ENCODE results near the gene XRRA1.
A peak's percentile ranks its signal among the peaks of the same experiment; 100 is the strongest.
"Not testable (repeated sequence)": the region's sequence is repeated elsewhere in the genome, so short reads cannot be mapped to it uniquely, and the experiment has no call there.

XRRA1 gene

DNA sequence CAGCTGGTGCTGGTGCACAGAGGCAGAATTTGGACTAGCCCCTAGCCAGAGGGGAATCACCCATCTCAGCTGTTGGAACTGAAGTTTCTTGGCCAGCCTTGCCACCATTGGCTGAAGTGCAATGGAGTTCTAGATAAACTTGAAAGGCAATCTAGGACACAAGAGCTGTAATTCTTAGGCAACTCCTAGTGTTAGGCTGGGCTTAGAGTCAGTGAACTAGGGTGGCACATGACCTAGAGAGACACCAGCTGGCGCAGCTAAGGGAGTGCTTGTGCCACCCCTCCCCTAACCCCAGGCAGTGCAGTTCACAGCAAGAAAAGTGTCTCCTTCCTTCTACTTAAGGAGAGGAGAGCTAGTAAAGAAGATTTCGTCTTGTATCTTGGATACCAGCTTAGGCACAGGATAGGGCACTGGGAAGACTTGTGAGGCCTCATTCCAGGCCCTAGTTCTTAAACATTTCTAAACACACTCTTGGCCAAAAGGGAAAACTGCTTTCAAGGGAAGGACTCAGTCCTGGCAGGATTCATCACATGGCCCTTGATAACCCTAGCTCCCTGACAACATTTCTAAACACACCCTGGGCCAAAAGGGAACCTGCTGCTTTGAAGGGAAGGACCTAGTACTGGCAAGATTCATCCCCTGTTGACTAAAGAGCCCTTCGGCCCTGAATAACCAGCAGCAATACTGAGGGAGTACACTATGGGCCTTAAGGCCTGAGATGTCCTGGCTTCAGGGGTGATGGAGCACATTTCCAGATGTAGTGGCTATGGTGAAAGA, 53.4 kb downstream of the XRRA1 start:
- no peaks in the 10 kb centered on the region for H3K9me3 ChIP-seq (ENCODE audit: insufficient read depth, low read depth, low read length)
- no peak overlapping the region for H3K9ac ChIP-seq (ENCODE audit: low read depth, low read length, poor library complexity, severe bottlenecking)
- H3K9me2 ChIP-seq (replicated peaks; ENCODE audit: low read depth, low read length) = no peaks in the 10 kb centered on the region
- no peak for TF ChIP-seq CTCF (conservative IDR thresholded peaks at IDR 0.05; ENCODE audit: low read length)
- TF ChIP-seq EZH2phosphoT487 (IDR thresholded peaks at IDR 0.05; ENCODE audit: borderline replicate concordance) = no peak
- no peaks in the 10 kb centered on the region for H3K79me2 ChIP-seq (ENCODE audit: insufficient read depth, low read length)
- no peaks in the 10 kb centered on the region for H3K27me3 ChIP-seq (ENCODE audit: insufficient read depth, low read length, poor library complexity, severe bottlenecking)
- H3K4me3 ChIP-seq (ENCODE audit: low read length, poor library complexity, severe bottlenecking) = no peak overlapping the region
- no peak overlapping the region for H3K4me2 ChIP-seq (ENCODE audit: low read depth, low read length, poor library complexity, severe bottlenecking)
- no peaks in the 10 kb centered on the region for H4K20me1 ChIP-seq (ENCODE audit: insufficient read depth, low read length, poor library complexity, severe bottlenecking)
- no peaks in the 10 kb centered on the region for H3K4me1 ChIP-seq (ENCODE audit: insufficient read depth, low read length, poor library complexity, severe bottlenecking)
- H3K36me3 ChIP-seq (ENCODE audit: insufficient read depth, low read length) = no peaks in the 10 kb centered on the region
- H3F3A ChIP-seq (ENCODE audit: low read depth) = no peaks in the 10 kb centered on the region
- no peak overlapping the region for H2AFZ ChIP-seq (ENCODE audit: low read length)

DNA sequence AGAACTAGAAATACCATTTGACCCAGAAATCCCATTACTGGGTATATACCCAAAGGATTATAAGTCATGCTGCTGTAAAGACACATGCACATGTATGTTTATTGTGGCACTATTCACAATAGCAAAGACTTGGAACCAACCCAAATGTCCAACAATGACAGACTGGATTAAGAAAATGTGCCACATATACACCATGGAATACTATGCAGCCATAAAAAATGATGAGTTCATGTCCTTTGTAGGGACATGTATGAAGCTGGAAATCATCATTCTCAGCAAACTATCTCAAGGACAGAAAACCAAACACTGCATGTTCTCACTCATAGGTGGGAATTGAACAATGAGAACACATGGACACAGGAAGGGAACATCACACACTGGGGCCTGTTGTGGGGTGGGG, 55.9 kb downstream of the XRRA1 start:
- not testable (repeated sequence) for H3K9me3 ChIP-seq (ENCODE audit: insufficient read depth, low read depth, low read length); H3K9ac ChIP-seq (ENCODE audit: low read depth, low read length, poor library complexity, severe bottlenecking); H2AFZ ChIP-seq (ENCODE audit: low read length); H3K36me3 ChIP-seq (ENCODE audit: insufficient read depth, low read length); H3K79me2 ChIP-seq (ENCODE audit: insufficient read depth, low read length); H3F3A ChIP-seq (ENCODE audit: low read depth); H4K20me1 ChIP-seq (ENCODE audit: insufficient read depth, low read length, poor library complexity, severe bottlenecking); H3K4me1 ChIP-seq (ENCODE audit: insufficient read depth, low read length, poor library complexity, severe bottlenecking); H3K27me3 ChIP-seq (ENCODE audit: insufficient read depth, low read length, poor library complexity, severe bottlenecking); H3K4me3 ChIP-seq (ENCODE audit: low read length, poor library complexity, severe bottlenecking); H3K4me2 ChIP-seq (ENCODE audit: low read depth, low read length, poor library complexity, severe bottlenecking); H3K9me2 ChIP-seq (replicated peaks; ENCODE audit: low read depth, low read length)

GRCh38 chr11:74877132-74877531, 71.8 kb downstream of the XRRA1 start:
- Histone ChIP-seq H3K9me2 (replicated peaks; ENCODE audit: low read depth, low read length) (no peaks in the 10 kb centered on the region), H3K4me3 (ENCODE audit: low read length, poor library complexity, severe bottlenecking) (no peak overlapping the region), H3K9ac (ENCODE audit: low read depth, low read length, poor library complexity, severe bottlenecking) (no peak overlapping the region), H3K79me2 (ENCODE audit: insufficient read depth, low read length) (no peaks in the 10 kb centered on the region), H3K4me1 (ENCODE audit: insufficient read depth, low read length, poor library complexity, severe bottlenecking) (no peaks in the 10 kb centered on the region), H4K20me1 (ENCODE audit: insufficient read depth, low read length, poor library complexity, severe bottlenecking) (no peaks in the 10 kb centered on the region), H2AFZ (ENCODE audit: low read length) (no peak overlapping the region), H3K27me3 (ENCODE audit: insufficient read depth, low read length, poor library complexity, severe bottlenecking) (no peaks in the 10 kb centered on the region), H3K9me3 (ENCODE audit: insufficient read depth, low read depth, low read length) (peaks cover 4% of the 10 kb centered on the region; the same call in 1 of the 2 replicates), H3F3A (ENCODE audit: low read depth) (no peaks in the 10 kb centered on the region), H3K4me2 (ENCODE audit: low read depth, low read length, poor library complexity, severe bottlenecking) (no peak overlapping the region), H3K36me3 (ENCODE audit: insufficient read depth, low read length) (no peaks in the 10 kb centered on the region)
- TF ChIP-seq CTCF (conservative IDR thresholded peaks at IDR 0.05; ENCODE audit: low read length) (peak; percentile 59), EZH2phosphoT487 (IDR thresholded peaks at IDR 0.05; ENCODE audit: borderline replicate concordance) (no peak)

GRCh38 chr11:74871037-74871436, 77.9 kb downstream of the XRRA1 start:
- no peak overlapping the region for H2AFZ ChIP-seq (ENCODE audit: low read length)
- no peaks in the 10 kb centered on the region for H3K4me1 ChIP-seq (ENCODE audit: insufficient read depth, low read length, poor library complexity, severe bottlenecking)
- H3K9me3 ChIP-seq (ENCODE audit: insufficient read depth, low read depth, low read length) = peaks cover 18% of the 10 kb centered on the region; the same call in 1 of the 2 replicates
- no peaks in the 10 kb centered on the region for H3K27me3 ChIP-seq (ENCODE audit: insufficient read depth, low read length, poor library complexity, severe bottlenecking)
- H3K4me2 ChIP-seq (ENCODE audit: low read depth, low read length, poor library complexity, severe bottlenecking) = no peak overlapping the region
- no peaks in the 10 kb centered on the region for H3F3A ChIP-seq (ENCODE audit: low read depth)
- H3K36me3 ChIP-seq (ENCODE audit: insufficient read depth, low read length) = no peaks in the 10 kb centered on the region
- H3K9ac ChIP-seq (ENCODE audit: low read depth, low read length, poor library complexity, severe bottlenecking) = no peak overlapping the region
- no peaks in the 10 kb centered on the region for H3K9me2 ChIP-seq (replicated peaks; ENCODE audit: low read depth, low read length)
- no peak for TF ChIP-seq EZH2phosphoT487 (IDR thresholded peaks at IDR 0.05; ENCODE audit: borderline replicate concordance)
- TF ChIP-seq CTCF (conservative IDR thresholded peaks at IDR 0.05; ENCODE audit: low read length) = no peak
- H4K20me1 ChIP-seq (ENCODE audit: insufficient read depth, low read length, poor library complexity, severe bottlenecking) = no peaks in the 10 kb centered on the region
- H3K4me3 ChIP-seq (ENCODE audit: low read length, poor library complexity, severe bottlenecking) = no peak overlapping the region
- H3K79me2 ChIP-seq (ENCODE audit: insufficient read depth, low read length) = no peaks in the 10 kb centered on the region
